Measurements from ENCODE around the gene EXOC3. TPM values are rescaled to one million over a fixed set of nuclear protein-coding genes. Genes with fewer than 3 reads are reported as not detected.

Gene EXOC3
- total RNA-seq, 1 experiment from 2014 or later, result 52.4 TPM

- ChIA-PET POLR2A (no interaction called here), CTCF (interaction anchor here (6.4 kb wide), 1 partner anchor 112 kb away, joined by 42 read pairs; no protein-coding TSS in a partner anchor), RAD21 (ENCODE audit: low non-redundant PET in 1 of 2, low total read pairs in 2 of 2, uncharacterized antibody in 2 of 2, unreplicated experiment in 2 of 2) (interaction anchor here in 1 of 2 experiments (2.0 kb wide), 1 partner anchor 113 kb away, joined by 4 read pairs; no protein-coding TSS in a partner anchor)
- Histone ChIP-seq H2AFZ (ENCODE audit: low read depth, low read length, poor library complexity, severe bottlenecking) (no peak overlapping the region), H3K4me3 (replicated peaks in 1 of 2; ENCODE audit: low read depth in 1 of 2, low read length in 2 of 2) (no peak overlapping the region), H3K9ac (ENCODE audit: low read length) (no peak overlapping the region), H3K9me3 (ENCODE audit: control insufficient read depth in 1 of 2, insufficient read depth in 1 of 2, low read depth in 1 of 2, low read length in 2 of 2) (no peaks in the 10 kb centered on the region), H3K4me2 (ENCODE audit: low read length) (no peak overlapping the region), H3K4me1 (ENCODE audit: control insufficient read depth in 1 of 2, insufficient read depth in 2 of 2, low read length in 2 of 2) (peaks cover 0 to 19% of the 10 kb centered on the region in 2 experiments; a peak in 3 of 4 replicates), H3K9me2 (ENCODE audit: insufficient read depth) (no peaks in the 10 kb centered on the region), H3K27ac (ENCODE audit: low read depth, low read length) (no peak overlapping the region), H4K20me1 (ENCODE audit: insufficient read depth) (no peaks in the 10 kb centered on the region), H3K27me3 (ENCODE audit: insufficient read depth, low read length) (no peaks in the 10 kb centered on the region), H3K36me3 (ENCODE audit: control insufficient read depth in 1 of 2, insufficient read depth in 2 of 2, low read length in 2 of 2) (no peaks in the 10 kb centered on the region), H3K79me2 (ENCODE audit: insufficient read depth, low read length) (no peaks in the 10 kb centered on the region)
- intact Hi-C loops (cut with micrococcal nuclease), result no loop called here
- ATAC-seq (no peak), DNase-seq (ENCODE audit: low read depth, low spot score) (no peak)
- TF ChIP-seq SRF (IDR thresholded peaks at IDR 0.05; ENCODE audit: low read depth), result no peak
- TF ChIP-seq, protein P1, sequence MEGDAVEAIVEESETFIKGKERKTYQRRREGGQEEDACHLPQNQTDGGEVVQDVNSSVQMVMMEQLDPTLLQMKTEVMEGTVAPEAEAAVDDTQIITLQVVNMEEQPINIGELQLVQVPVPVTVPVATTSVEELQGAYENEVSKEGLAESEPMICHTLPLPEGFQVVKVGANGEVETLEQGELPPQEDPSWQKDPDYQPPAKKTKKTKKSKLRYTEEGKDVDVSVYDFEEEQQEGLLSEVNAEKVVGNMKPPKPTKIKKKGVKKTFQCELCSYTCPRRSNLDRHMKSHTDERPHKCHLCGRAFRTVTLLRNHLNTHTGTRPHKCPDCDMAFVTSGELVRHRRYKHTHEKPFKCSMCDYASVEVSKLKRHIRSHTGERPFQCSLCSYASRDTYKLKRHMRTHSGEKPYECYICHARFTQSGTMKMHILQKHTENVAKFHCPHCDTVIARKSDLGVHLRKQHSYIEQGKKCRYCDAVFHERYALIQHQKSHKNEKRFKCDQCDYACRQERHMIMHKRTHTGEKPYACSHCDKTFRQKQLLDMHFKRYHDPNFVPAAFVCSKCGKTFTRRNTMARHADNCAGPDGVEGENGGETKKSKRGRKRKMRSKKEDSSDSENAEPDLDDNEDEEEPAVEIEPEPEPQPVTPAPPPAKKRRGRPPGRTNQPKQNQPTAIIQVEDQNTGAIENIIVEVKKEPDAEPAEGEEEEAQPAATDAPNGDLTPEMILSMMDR (IDR thresholded peaks at IDR 0.05 in 2 of 3, conservative IDR thresholded peaks at IDR 0.05 in 1 of 3; ENCODE audit: borderline replicate concordance in 1 of 3, insufficient read depth in 1 of 3, low read depth in 2 of 3, low read length in 2 of 3), result no peak
- TF ChIP-seq EGR1 (IDR thresholded peaks at IDR 0.05; ENCODE audit: low read depth), result no peak
- no peak for TF ChIP-seq RAD21 (IDR thresholded peaks at IDR 0.05; ENCODE audit: low read depth)
- no peak for TF ChIP-seq TCF7L2 (IDR thresholded peaks at IDR 0.05; ENCODE audit: borderline replicate concordance, extremely low read depth, insufficient read depth, insufficient read length)
- TF ChIP-seq ZNF274 (IDR thresholded peaks at IDR 0.05; ENCODE audit: low read depth, low read length), result no peak
- TF ChIP-seq, protein P2, sequence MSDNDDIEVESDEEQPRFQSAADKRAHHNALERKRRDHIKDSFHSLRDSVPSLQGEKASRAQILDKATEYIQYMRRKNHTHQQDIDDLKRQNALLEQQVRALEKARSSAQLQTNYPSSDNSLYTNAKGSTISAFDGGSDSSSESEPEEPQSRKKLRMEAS (IDR thresholded peaks at IDR 0.05), result no peak
- no peak for TF ChIP-seq EZH2phosphoT487 (IDR thresholded peaks at IDR 0.05; ENCODE audit: borderline replicate concordance)
- no peak for TF ChIP-seq SIN3A (IDR thresholded peaks at IDR 0.05; ENCODE audit: low read depth)
- TF ChIP-seq CBX3 (IDR thresholded peaks at IDR 0.05; ENCODE audit: low read depth), result no peak
- TF ChIP-seq ZFX (IDR thresholded peaks at IDR 0.05), result no peak
- TF ChIP-seq EZH2 (IDR thresholded peaks at IDR 0.05), result no peak
- TF ChIP-seq FOSL1 (IDR thresholded peaks at IDR 0.05; ENCODE audit: low read depth), result no peak
- TF ChIP-seq ELF1 (IDR thresholded peaks at IDR 0.05; ENCODE audit: borderline replicate concordance, low read depth), result no peak
- no TSS peak for BruUV-seq (replicated peaks)
Observed at GRCh38 chr5:429453-430188, 13.4 kb upstream of the EXOC3 start.
